HL-60/S4 treated with retinoic acid at 250 ng/mL for 4 days and 3 days (cell line): ENCODE data around the gene ATF7.
"Not testable (repeated sequence)": the region's sequence is repeated elsewhere in the genome, so short reads cannot be mapped to it uniquely, and the experiment has no call there.

ENCODE experiments used
- in situ Hi-C: fragments of 300-500 bp; cut with MboI; formaldehyde crosslinking; loops from 2 replicates; pipeline ENCODE4 v1.7.0; 2022; ENCODE audit warnings: low sequenced_read_pairs

ATF7 gene

DNA sequence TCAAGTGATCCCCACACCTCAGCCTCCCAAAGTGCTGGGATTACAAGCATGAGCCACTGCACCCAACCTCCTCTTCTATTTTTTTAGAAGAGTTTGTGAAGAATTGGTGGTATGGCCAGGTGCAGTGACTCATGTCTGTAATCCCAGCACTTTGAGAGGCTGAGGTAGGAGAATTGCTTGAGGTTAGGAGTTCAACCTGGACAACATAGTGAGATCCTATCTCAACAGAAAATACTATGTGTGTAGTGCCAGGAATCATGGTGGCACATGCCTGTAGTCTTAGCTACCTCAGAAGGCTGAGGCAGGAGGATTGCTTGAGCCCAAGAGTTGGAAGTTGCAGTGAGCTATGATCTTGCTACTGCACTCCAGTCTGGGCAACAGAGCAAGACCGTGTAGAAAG, 5.5 kb upstream of the ATF7 start:
- in situ Hi-C loops, result no loop called here

- in situ Hi-C loops, result no loop called here
Measured at GRCh38 chr12:53627919-53628318, 1.7 kb upstream of the ATF7 start.

- in situ Hi-C loops, result no loop called here
Measured at GRCh38 chr12:53626702-53627169, 554 bp upstream of the ATF7 start.

DNA sequence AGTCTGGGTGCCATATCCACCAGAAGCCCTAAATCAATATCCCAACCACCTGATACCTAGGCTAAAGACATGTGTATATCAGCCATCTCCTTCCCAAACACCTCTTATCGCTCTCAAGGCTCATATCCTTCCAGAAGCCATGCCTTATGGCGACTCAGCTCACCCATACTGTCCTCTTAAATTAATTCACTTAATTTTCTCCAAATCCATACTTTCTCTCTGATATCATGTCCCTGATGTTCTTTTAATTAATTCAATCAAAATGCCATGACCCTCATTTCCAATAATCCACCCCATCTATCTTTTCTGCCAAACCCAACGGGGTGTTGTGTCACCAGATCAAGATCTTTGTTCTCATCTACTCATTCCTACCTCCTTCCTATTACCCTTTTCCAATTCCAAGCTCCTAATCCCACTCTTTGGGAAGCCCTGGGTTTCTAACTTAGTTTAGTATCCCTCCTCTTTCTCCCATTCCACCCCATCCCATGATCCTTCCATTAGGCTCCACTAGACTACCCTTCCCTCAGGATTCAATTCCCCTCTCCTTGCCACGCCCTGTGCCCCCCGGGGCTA, 723 bp downstream of the ATF7 start:
- in situ Hi-C loops, result no loop called here

DNA sequence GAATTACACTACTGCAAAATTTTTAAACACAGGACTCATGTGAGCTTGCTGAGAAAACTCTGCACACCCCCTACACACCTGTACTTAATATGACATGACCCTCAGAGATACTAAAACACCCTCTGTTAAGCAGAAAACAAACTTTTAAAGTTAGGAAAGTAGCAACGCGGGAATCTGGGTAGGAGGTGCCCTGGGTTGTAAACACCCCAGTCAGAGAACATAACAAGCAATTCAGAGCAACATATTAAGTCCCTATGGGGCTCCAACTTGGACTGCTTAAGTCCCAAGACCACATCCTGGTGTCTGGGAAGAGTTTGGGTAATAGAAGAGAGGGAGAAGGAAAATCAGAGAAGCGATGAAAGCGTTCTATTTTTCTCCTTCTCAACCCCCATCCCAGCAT, 1.2 kb downstream of the ATF7 start:
- in situ Hi-C loops, result no loop called here

- in situ Hi-C loops, result no loop called here
Measured at GRCh38 chr12:53624458-53624857, 1.7 kb downstream of the ATF7 start.

DNA sequence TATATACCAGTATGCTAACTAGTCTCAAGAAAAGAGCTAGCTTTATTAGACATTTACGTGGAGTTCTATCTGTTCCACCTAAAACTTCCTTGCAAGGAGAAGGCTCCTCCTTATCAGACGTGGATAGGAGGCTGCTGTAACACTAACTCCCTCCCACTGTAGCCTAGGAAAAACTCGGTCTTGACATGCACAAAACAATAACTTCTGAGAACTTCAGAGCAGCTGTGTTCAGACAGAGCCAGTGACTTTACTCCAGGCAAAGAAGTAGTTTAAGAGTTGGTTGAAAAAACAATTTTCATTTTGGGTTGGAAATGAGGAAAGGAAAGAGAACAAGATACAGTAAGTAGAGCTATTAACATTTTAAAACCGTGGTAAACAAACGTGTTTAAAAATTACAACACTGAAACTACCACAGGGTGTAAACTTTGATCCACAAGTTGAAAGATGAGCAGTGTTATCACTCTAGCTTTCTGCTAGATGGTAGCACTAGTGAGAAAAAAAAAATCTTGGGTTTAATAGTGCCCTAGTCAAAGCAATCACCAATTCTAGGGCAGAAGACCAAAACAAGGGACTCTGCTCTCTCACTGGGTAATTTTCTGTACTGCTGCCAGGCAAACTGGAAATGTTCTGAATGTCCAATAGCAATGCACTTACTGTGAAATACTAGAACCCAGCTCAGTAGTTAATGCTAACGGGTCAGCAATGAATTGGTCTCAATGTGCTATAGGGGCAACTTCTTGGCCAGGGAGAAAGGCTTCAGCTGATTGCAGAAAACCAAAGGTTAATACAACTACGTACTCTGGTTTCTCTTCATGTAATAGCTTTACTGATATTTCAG, 2.4 kb downstream of the ATF7 start:
- in situ Hi-C loops, result no loop called here

- in situ Hi-C loops, result no loop called here
Measured at GRCh38 chr12:53622724-53623123, 3.5 kb downstream of the ATF7 start.

GRCh38 chr12:53618275-53618674, 7.9 kb downstream of the ATF7 start:
- in situ Hi-C loops, result no loop called here

GRCh38 chr12:53617700-53618099, 8.5 kb downstream of the ATF7 start:
- in situ Hi-C loops, result no loop called here

- in situ Hi-C loops, result no loop called here
Measured at GRCh38 chr12:53616950-53617349, 9.2 kb downstream of the ATF7 start.

DNA sequence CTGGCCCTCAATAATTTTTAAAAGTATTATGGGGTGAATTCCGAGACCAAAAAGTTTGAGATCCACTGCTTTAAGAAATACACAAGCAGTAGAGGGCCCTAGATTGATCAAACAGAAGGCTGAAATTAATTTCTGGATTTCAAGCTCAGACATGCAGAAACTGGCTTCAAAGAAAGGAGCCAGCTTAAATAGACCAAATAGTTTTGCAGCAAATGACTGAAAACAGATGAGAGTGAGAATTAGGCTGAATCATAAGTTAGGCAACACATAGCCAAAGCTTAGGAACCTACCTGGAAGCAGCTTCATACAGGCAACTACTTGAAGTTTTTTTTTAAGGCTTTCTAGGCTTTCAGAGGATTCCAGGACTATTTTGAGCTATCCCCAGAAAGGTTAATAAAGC, 12.4 kb downstream of the ATF7 start:
- in situ Hi-C loops, result no loop called here

- in situ Hi-C loops, result no loop called here
Measured at GRCh38 chr12:53612978-53613377, 13.2 kb downstream of the ATF7 start.

- in situ Hi-C loops, result no loop called here
Measured at GRCh38 chr12:53611304-53611703, 14.9 kb downstream of the ATF7 start.

DNA sequence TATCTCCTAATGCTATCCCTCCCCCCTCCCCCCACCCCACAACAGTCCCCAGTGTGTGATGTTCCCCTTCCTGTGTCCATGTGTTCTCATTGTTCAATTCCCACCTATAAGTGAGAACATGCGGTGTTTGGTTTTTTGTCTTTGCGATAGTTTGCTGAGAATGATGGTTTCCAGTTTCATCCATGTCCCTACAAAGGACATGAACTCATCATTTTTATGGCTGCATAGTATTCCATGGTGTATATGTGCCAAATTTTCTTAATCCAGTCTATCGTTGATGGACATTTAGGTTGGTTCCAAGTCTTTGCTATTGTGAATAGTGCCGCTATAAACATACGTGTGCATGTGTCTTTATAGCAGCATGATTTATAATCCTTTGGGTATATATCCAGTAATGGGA, 19.5 kb downstream of the ATF7 start:
- in situ Hi-C loops, result not testable (repeated sequence)

GRCh38 chr12:53604581-53604980, 21.6 kb downstream of the ATF7 start:
- in situ Hi-C loops, result no loop called here

DNA sequence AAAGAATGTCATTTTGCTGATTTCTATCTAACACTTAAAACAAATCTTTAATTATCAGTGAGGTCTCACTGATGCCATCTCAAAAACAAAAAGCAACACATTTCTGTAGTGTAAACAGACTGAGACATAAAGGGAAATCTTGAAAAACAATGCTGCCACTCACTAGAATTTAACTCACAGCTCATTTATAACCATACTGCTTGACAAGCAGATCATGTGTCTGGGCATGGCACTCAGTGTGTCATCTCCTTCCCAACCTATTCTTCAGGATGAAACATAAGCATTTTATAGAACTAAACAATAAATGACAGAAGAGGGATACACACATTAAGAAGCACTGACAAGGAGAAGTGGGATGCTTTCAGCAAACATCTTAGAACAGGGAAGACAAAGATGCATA, 22.4 kb downstream of the ATF7 start:
- in situ Hi-C loops, result no loop called here

DNA sequence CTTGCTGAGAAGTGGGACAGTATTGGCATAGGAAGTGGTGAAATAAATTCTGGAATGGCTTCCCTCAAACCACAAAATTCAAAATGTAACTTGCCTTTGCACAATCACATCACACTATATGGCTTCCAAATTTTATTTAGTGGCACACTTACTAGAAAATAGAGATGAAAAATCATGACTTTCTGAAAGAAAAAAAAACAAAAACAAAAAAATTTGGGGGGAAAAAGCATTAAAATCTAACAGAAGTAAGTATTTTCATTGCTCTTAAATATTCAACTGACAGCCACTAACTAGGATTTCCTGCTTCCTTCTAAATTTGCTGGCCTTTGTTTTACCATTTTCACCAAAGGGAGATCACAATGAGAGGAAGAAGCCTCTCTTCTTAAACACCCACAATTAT, 23.0 kb downstream of the ATF7 start:
- in situ Hi-C loops, result no loop called here

DNA sequence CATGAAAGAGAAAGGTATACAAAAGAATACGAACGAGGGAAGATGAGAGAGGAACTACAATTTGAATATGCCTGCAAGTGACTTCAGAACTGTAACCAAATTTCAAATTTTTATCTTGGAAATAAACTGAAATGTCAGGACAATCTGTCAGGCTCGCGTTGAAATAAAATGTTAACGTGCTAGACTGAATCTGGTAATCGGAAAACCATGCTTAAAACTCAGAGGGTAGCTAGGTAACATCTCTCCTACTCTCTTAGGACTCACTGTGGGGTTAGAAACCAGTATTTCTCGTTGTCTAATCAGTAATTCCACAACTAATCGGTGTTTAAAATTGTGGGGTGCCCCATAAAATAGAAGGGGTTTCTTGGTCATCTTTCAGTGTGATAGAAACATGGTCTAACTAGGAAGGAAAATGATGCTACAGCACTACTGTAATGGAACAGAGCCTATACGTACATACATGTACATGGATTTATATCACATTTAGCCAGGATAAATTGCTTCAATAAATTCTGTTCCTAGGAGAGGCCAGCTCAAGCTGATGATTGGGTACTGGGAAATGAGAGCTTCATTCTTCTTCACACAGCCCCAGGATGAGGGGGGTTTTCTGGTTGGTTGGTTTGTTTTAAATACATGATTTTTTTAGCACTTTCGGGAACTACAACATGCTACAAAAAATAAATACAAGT, 23.9 kb downstream of the ATF7 start:
- in situ Hi-C loops, result no loop called here

DNA sequence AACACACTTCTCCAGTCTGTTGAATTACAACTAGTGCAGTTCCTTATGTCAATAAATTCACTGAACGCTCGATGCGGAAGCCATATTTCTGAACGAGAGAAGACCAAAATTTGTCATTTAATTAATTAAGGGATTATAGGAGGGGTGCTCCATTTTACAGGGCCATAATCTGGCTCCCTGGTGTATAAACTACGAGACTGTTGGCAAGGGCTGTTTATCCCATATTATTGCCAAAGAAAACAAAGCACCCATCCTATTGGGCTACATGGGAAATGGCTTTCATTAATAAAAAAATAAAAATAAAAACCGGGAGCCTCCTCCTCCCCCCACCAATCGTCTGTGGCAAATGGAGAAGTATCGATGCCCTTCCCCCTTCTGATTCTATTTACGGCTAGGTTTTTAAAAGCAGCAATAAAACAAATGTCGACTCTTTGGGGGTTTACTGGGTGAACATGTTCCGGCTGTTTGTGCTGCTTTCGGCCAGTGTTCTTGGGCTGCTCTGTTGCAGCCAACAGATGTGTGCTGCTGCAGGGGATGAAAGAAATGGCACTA, 24.8 kb downstream of the ATF7 start:
- in situ Hi-C loops, result no loop called here

DNA sequence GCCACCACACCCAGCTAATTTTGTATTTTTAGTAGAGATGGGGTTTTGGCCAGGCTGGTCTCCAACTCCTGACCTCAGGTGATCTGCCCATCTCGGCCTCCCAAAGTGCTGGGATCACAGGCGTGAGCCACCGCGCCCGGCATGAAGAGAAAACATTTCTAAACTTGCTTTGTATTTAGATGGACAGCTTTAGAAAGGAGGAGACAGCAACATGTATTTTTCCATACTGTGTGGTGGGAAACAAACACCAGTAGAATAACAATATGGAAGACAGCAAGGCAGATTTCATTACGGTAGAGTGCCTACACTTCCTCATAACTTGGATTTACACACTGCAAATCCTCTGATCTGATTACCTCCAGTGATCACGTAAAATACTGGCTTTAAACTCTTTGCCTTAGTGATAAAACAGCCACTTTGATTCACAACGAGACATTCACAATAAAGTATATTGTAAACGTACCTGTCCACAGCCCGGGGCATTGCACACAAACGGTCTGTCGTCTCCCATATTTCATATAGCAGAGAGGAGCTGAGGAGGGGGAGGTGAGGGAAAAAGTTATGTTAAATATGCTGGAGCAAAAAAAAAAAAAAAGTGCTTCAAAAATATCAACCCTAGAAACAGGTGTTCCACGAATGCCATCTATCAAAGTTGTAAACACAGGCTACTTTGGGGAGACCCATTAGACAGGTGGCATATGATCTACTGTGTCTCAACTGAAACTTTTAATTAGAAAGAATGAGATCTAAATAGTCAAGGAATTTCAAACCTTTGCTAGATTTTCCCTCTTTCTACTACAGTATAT, 25.5 kb downstream of the ATF7 start:
- in situ Hi-C loops, result no loop called here
